Heart left ventricle (tissue), 16 donors: ENCODE measurements around the gene SPOCK1. TPM values are rescaled to one million over a fixed set of nuclear protein-coding genes. Genes with fewer than 3 reads are reported as not detected.
A peak's percentile ranks its signal among the peaks of the same experiment; 100 is the strongest.

Source experiments
- ATAC-seq, 4 donors: fragments of 200-7000 bp; cut with Tn5 transposase; one replicate each; pipeline ENCODE4 v1.9.1; 2020 to 2022; ENCODE audit warnings: moderate library complexity in 4 of 4, mild to moderate bottlenecking in 3 of 4, moderate number of reproducible peaks in 1 of 4
- DNase-seq, 5 donors: peaks; one replicate each; pipeline ENCODE4 v3.0.0-alpha.2; 2020
- H3K27ac ChIP-seq, 12 donors: fragments of 200-600 bp; sonication (generic) in 4 of 12; one replicate each; pipeline versions ENCODE4 v1.5.0 to v1.8.0; 2016 to 2022; ENCODE audit warnings: mild to moderate bottlenecking in 2 of 12
- H3K27me3 ChIP-seq, 9 donors: fragments of 200-600 bp; sonication (generic) in 2 of 9; one replicate each; pipeline versions ENCODE4 v1.5.1 to v1.8.0; 2016 to 2022; ENCODE audit warnings: mild to moderate bottlenecking in 3 of 9
- H3K36me3 ChIP-seq, 9 donors: fragments of 200-600 bp; sonication (generic) in 2 of 9; one replicate each; pipeline versions ENCODE4 v1.5.0 to v1.8.0; 2018 to 2022; ENCODE audit warnings: mild to moderate bottlenecking in 2 of 9
- H3K4me1 ChIP-seq, 12 donors: fragments of 200-600 bp; sonication (generic) in 4 of 12; one replicate each; pipeline versions ENCODE4 v1.5.0 to v1.8.0; 2016 to 2022; ENCODE audit warnings: mild to moderate bottlenecking in 3 of 12
- H3K4me3 ChIP-seq, 12 donors: fragments of 200-600 bp; sonication (generic) in 4 of 12; one replicate each; pipeline versions ENCODE4 v1.5.0 to v1.8.0; 2017 to 2022; ENCODE audit warnings: mild to moderate bottlenecking in 9 of 12, moderate library complexity in 4 of 12
- H3K9me3 ChIP-seq, 12 donors: fragments of 200-600 bp; sonication (generic) in 4 of 12; one replicate each; pipeline versions ENCODE4 v1.5.0 to v1.8.0; 2016 to 2022; ENCODE audit warnings: mild to moderate bottlenecking in 1 of 12
- CTCF ChIP-seq, 12 donors: fragments of 200-600 bp; sonication (generic) in 4 of 12; IDR thresholded peaks; one replicate each; pipeline versions ENCODE4 v1.5.0 to v1.8.0; 2018 to 2022; ENCODE audit warnings: antibody characterized with exemption in 12 of 12, mild to moderate bottlenecking in 5 of 12
- POLR2A ChIP-seq, 2 donors: fragments of 450-650 bp; IDR thresholded peaks; one replicate each; pipeline ENCODE4 v1.6.1; 2017; ENCODE audit warnings: antibody characterized with exemption in 2 of 2, mild to moderate bottlenecking in 2 of 2, moderate library complexity in 2 of 2
- WGBS, 4 donors: extraction: QIAGEN DNeasy Blood & Tissue Kit in 2 of 4; methylation state at CpG; one replicate each; pipeline versions ENCODE4 v1.1.5 to v1.1.7; 2013 to 2018; 5-methylcytosine and 5-hydroxymethylcytosine counted together
- intact Hi-C, 10 donors: fragments of 100-400 bp; cut with DNase I; formaldehyde crosslinking; loops; one replicate each; pipeline versions ENCODE4 v1.11.1 to v1.14.2; 2022
- polyA plus RNA-seq, 2 donors: library from polyadenylated mRNA; stranded (reverse); fragments of 200-250 nt; gene quantifications; one replicate each; pipeline ENCODE4 v1.2.3, GENCODE V29; 2013
- total RNA-seq, 9 donors: library from RNA; depleted of rRNA in 2 of 9; stranded (reverse); fragments of >200 nt in 2 of 9; fragmentation: NEBNext Ultra II Directional in 3 of 9; extraction: Animal tissue kit (Norgen Biotek cat#: 25700) in 3 of 9; gene quantifications; one replicate each; pipeline versions ENCODE4 v1.1.0 to v1.2.4, GENCODE V29; 2016 to 2023
- donor health status: ischemic (EF 13 %, LVEDD 7.1; RV severe dilation, severe dysfunction).
- donor health status: healthy with polysubstance abuse.
- donor health status: DM: no; HTN: yes; CAD: no.
- donor health status: DM: no; HTN: no; CAD: no.
- donor health status: ischemic (EF 25% LVEDD 6.9; RV normal size, moderate dysfunction).
- donor health status: ischemic (EF 25% LVEDD 5.7; RV mildly dilated, moderate dysfunction).
- donor health status: healthy.
- donor health status: DM: yes; HTN: yes; CAD: no.
- donor health status: ischemic (EF 35%, LVEDD 5.7; RV mildly dilated, moderate dysfunction).
- donor health status: nonischemic (EF 11% LVEDD 7.7; RV severe dilation, severe dysfunction).
- donor health status: DM: yes; HTN: yes; CAD: no.
- donor health status: PGD.
- donor health status: ischemic (EF 29% LVEDD 5.4; RV normal size, mild dysfunction).
- donor health status: nonischemic (EF 23%, LVEDD 6.1; RV moderate dilation, normal function).

The SPOCK1 gene
- total and polyA plus RNA-seq, 11 donors, result 7.8 to 51.2 (median 19.9) TPM

GRCh38 chr5:137022725-137023124 is 476.4 kb downstream of the SPOCK1 start:
- Histone ChIP-seq H3K4me3 (no peak overlapping the region), H3K36me3 (no peaks in the 10 kb centered on the region), H3K27ac (no peak overlapping the region), H3K9me3 (no peaks in the 10 kb centered on the region), H3K4me1 (peaks cover 0 to 13% (median 1%) of the 10 kb centered on the region in 12 donors), H3K27me3 (no peaks in the 10 kb centered on the region)
- intact Hi-C loops, result no loop called here
- TF ChIP-seq POLR2A (IDR thresholded peaks at IDR 0.05) (no peak), CTCF (IDR thresholded peaks at IDR 0.05) (no peak)
- DNase-seq, result no peak
- 44 to 52% (median 48%) methylated on average over 2 of the region's 2 CpGs for WGBS, 4 donors
- no peak for ATAC-seq

GRCh38 chr5:137022043-137022442 is 477.1 kb downstream of the SPOCK1 start:
- H3K4me1 ChIP-seq, result peaks cover 0 to 13% (median 1%) of the 10 kb centered on the region in 12 donors
- peak; percentile 73 to 92 (median 84) for ATAC-seq
- DNase-seq, result peak in 4 of 5 donors; percentile 29 to 71 (median 46)
- H3K9me3 ChIP-seq, result no peaks in the 10 kb centered on the region
- H3K27me3 ChIP-seq, result no peaks in the 10 kb centered on the region
- no peaks in the 10 kb centered on the region for H3K36me3 ChIP-seq
- H3K27ac ChIP-seq, result no peak overlapping the region
- 36 to 44% (median 37%) methylated on average over 3 of the region's 3 CpGs for WGBS, 4 donors
- intact Hi-C loops, result no loop called here
- TF ChIP-seq CTCF (IDR thresholded peaks at IDR 0.05), result no peak
- no peak for TF ChIP-seq POLR2A (IDR thresholded peaks at IDR 0.05)
- no peak overlapping the region for H3K4me3 ChIP-seq

- ATAC-seq (no peak), DNase-seq (no peak)
- no peak for TF ChIP-seq CTCF (IDR thresholded peaks at IDR 0.05)
- TF ChIP-seq POLR2A (IDR thresholded peaks at IDR 0.05), result no peak
- Histone ChIP-seq H3K27me3 (no peaks in the 10 kb centered on the region), H3K9me3 (no peaks in the 10 kb centered on the region), H3K4me1 (peaks cover 0 to 13% (median 1%) of the 10 kb centered on the region in 12 donors), H3K4me3 (no peak overlapping the region), H3K36me3 (no peaks in the 10 kb centered on the region), H3K27ac (no peak overlapping the region)
- 84 to 87% (median 85%) methylated on average over 3 of the region's 3 CpGs for whole genome bisulfite sequencing, 4 donors
- intact Hi-C loops, result no loop called here
Measured at GRCh38 chr5:137019229-137019628, 479.9 kb downstream of the SPOCK1 start.

- TF ChIP-seq POLR2A (IDR thresholded peaks at IDR 0.05) (no peak), CTCF (IDR thresholded peaks at IDR 0.05) (no peak)
- no peak overlapping the region for H3K4me3 ChIP-seq
- peaks cover 0 to 5% (median 0%) of the 10 kb centered on the region in 12 donors for H3K4me1 ChIP-seq
- no peaks in the 10 kb centered on the region for H3K36me3 ChIP-seq
- DNase-seq, result no peak
- no peaks in the 10 kb centered on the region for H3K27me3 ChIP-seq
- WGBS, 4 donors, result 49 to 57% (median 52%) methylated on average over 3 to 5 of the region's 5 CpGs
- intact Hi-C loops, result no loop called here
- no peak overlapping the region for H3K27ac ChIP-seq
- ATAC-seq, result no peak
- H3K9me3 ChIP-seq, result no peaks in the 10 kb centered on the region
Measured at GRCh38 chr5:137016783-137017324, 482.3 kb downstream of the SPOCK1 start.
